ENCODE results near the gene ING4.
A peak's percentile ranks its signal among the peaks of the same experiment; 100 is the strongest.

The ING4 gene

GRCh38 chr12:6647083-6647604 is 15.8 kb downstream of the ING4 start, which contains the start of gene ACRBP:
ACRBP (minus strand) TSS chr12:6647432; CDS start chr12:6647366, 66 bp downstream.
- H3K27me3 ChIP-seq (ENCODE audit: control insufficient read depth, insufficient read depth, low read length), result peaks cover 9% of the 10 kb centered on the region; the same call in 1 of the 2 replicates
- H3K36me3 ChIP-seq (ENCODE audit: control insufficient read depth, insufficient read depth, low read length), result peaks cover 17% of the 10 kb centered on the region
- peaks cover 10% of the 10 kb centered on the region; the same call in 1 of the 2 replicates for H3K4me1 ChIP-seq (ENCODE audit: control insufficient read depth, insufficient read depth, low read length)
- H3K27ac ChIP-seq (ENCODE audit: low read depth, low read length), result no peak within 1 kb of the TSS
- peak within 1 kb of the TSS; percentile 63 for H3K9ac ChIP-seq (ENCODE audit: low read length)
- no peaks in the 10 kb centered on the region for H3K9me3 ChIP-seq (ENCODE audit: control insufficient read depth, insufficient read depth, low read depth, low read length)
- H3K4me3 ChIP-seq (ENCODE audit: low read depth, low read length), result peak within 1 kb of the TSS; percentile 95

- Histone ChIP-seq H3K9ac (ENCODE audit: low read length) (peak overlapping the region; percentile 63), H3K27ac (ENCODE audit: low read depth, low read length) (no peak overlapping the region), H3K27me3 (ENCODE audit: control insufficient read depth, insufficient read depth, low read length) (peaks cover 11% of the 10 kb centered on the region; the same call in 1 of the 2 replicates), H3K9me3 (ENCODE audit: control insufficient read depth, insufficient read depth, low read depth, low read length) (no peaks in the 10 kb centered on the region), H3K36me3 (ENCODE audit: control insufficient read depth, insufficient read depth, low read length) (peaks cover 15% of the 10 kb centered on the region), H3K4me3 (ENCODE audit: low read depth, low read length) (peak overlapping the region; percentile 95), H3K4me1 (ENCODE audit: control insufficient read depth, insufficient read depth, low read length) (peaks cover 10% of the 10 kb centered on the region; the same call in 1 of the 2 replicates)
Observed at GRCh38 chr12:6646276-6647082, 16.4 kb downstream of the ING4 start.

GRCh38 chr12:6644903-6645302 is 18.0 kb downstream of the ING4 start:
- Histone ChIP-seq H3K4me1 (ENCODE audit: control insufficient read depth, insufficient read depth, low read length) (peaks cover 10% of the 10 kb centered on the region; the same call in 1 of the 2 replicates), H3K9ac (ENCODE audit: low read length) (no peak overlapping the region), H3K27me3 (ENCODE audit: control insufficient read depth, insufficient read depth, low read length) (peaks cover 16% of the 10 kb centered on the region; the same call in 1 of the 2 replicates), H3K4me3 (ENCODE audit: low read depth, low read length) (no peak overlapping the region), H3K36me3 (ENCODE audit: control insufficient read depth, insufficient read depth, low read length) (no peaks in the 10 kb centered on the region), H3K9me3 (ENCODE audit: control insufficient read depth, insufficient read depth, low read depth, low read length) (no peaks in the 10 kb centered on the region), H3K27ac (ENCODE audit: low read depth, low read length) (no peak overlapping the region)

GRCh38 chr12:6644257-6644596 is 18.7 kb downstream of the ING4 start:
- H3K27ac ChIP-seq (ENCODE audit: low read depth, low read length), result no peak overlapping the region
- no peak overlapping the region for H3K9ac ChIP-seq (ENCODE audit: low read length)
- no peaks in the 10 kb centered on the region for H3K9me3 ChIP-seq (ENCODE audit: control insufficient read depth, insufficient read depth, low read depth, low read length)
- peaks cover 16% of the 10 kb centered on the region; the same call in 1 of the 2 replicates for H3K27me3 ChIP-seq (ENCODE audit: control insufficient read depth, insufficient read depth, low read length)
- peaks cover 10% of the 10 kb centered on the region; the same call in 1 of the 2 replicates for H3K4me1 ChIP-seq (ENCODE audit: control insufficient read depth, insufficient read depth, low read length)
- no peaks in the 10 kb centered on the region for H3K36me3 ChIP-seq (ENCODE audit: control insufficient read depth, insufficient read depth, low read length)
- no peak overlapping the region for H3K4me3 ChIP-seq (ENCODE audit: low read depth, low read length)

GRCh38 chr12:6643569-6644256 is 19.2 kb downstream of the ING4 start:
- H3K27ac ChIP-seq (ENCODE audit: low read depth, low read length), result no peak overlapping the region
- peaks cover 16% of the 10 kb centered on the region; the same call in 1 of the 2 replicates for H3K27me3 ChIP-seq (ENCODE audit: control insufficient read depth, insufficient read depth, low read length)
- no peak overlapping the region for H3K4me3 ChIP-seq (ENCODE audit: low read depth, low read length)
- no peaks in the 10 kb centered on the region for H3K9me3 ChIP-seq (ENCODE audit: control insufficient read depth, insufficient read depth, low read depth, low read length)
- H3K4me1 ChIP-seq (ENCODE audit: control insufficient read depth, insufficient read depth, low read length), result peaks cover 10% of the 10 kb centered on the region; the same call in 1 of the 2 replicates
- no peak overlapping the region for H3K9ac ChIP-seq (ENCODE audit: low read length)
- H3K36me3 ChIP-seq (ENCODE audit: control insufficient read depth, insufficient read depth, low read length), result no peaks in the 10 kb centered on the region

GRCh38 chr12:6641131-6641530 is 21.8 kb downstream of the ING4 start:
- Histone ChIP-seq H3K9ac (ENCODE audit: low read length) (no peak overlapping the region), H3K27ac (ENCODE audit: low read depth, low read length) (no peak overlapping the region), H3K9me3 (ENCODE audit: control insufficient read depth, insufficient read depth, low read depth, low read length) (no peaks in the 10 kb centered on the region), H3K4me3 (ENCODE audit: low read depth, low read length) (no peak overlapping the region), H3K27me3 (ENCODE audit: control insufficient read depth, insufficient read depth, low read length) (peaks cover 7% of the 10 kb centered on the region; the same call in 1 of the 2 replicates), H3K36me3 (ENCODE audit: control insufficient read depth, insufficient read depth, low read length) (no peaks in the 10 kb centered on the region), H3K4me1 (ENCODE audit: control insufficient read depth, insufficient read depth, low read length) (peaks cover 9% of the 10 kb centered on the region; the same call in 1 of the 2 replicates)

- no peaks in the 10 kb centered on the region for H3K36me3 ChIP-seq (ENCODE audit: control insufficient read depth, insufficient read depth, low read length)
- no peaks in the 10 kb centered on the region for H3K9me3 ChIP-seq (ENCODE audit: control insufficient read depth, insufficient read depth, low read depth, low read length)
- H3K9ac ChIP-seq (ENCODE audit: low read length), result no peak overlapping the region
- H3K4me3 ChIP-seq (ENCODE audit: low read depth, low read length), result no peak overlapping the region
- peaks cover 7% of the 10 kb centered on the region; the same call in 1 of the 2 replicates for H3K27me3 ChIP-seq (ENCODE audit: control insufficient read depth, insufficient read depth, low read length)
- no peak overlapping the region for H3K27ac ChIP-seq (ENCODE audit: low read depth, low read length)
- H3K4me1 ChIP-seq (ENCODE audit: control insufficient read depth, insufficient read depth, low read length), result peaks cover 15% of the 10 kb centered on the region; the same call in 1 of the 2 replicates
Observed at GRCh38 chr12:6640497-6640896, 22.4 kb downstream of the ING4 start.

- Histone ChIP-seq H3K4me1 (ENCODE audit: control insufficient read depth, insufficient read depth, low read length) (peaks cover 16% of the 10 kb centered on the region; the same call in 1 of the 2 replicates), H3K9me3 (ENCODE audit: control insufficient read depth, insufficient read depth, low read depth, low read length) (no peaks in the 10 kb centered on the region), H3K9ac (ENCODE audit: low read length) (no peak overlapping the region), H3K27ac (ENCODE audit: low read depth, low read length) (no peak overlapping the region), H3K27me3 (ENCODE audit: control insufficient read depth, insufficient read depth, low read length) (peaks cover 7% of the 10 kb centered on the region; the same call in 1 of the 2 replicates), H3K4me3 (ENCODE audit: low read depth, low read length) (no peak overlapping the region), H3K36me3 (ENCODE audit: control insufficient read depth, insufficient read depth, low read length) (no peaks in the 10 kb centered on the region)
Observed at GRCh38 chr12:6639151-6639801, 23.6 kb downstream of the ING4 start.

- peaks cover 16% of the 10 kb centered on the region; the same call in 1 of the 2 replicates for H3K4me1 ChIP-seq (ENCODE audit: control insufficient read depth, insufficient read depth, low read length)
- H3K4me3 ChIP-seq (ENCODE audit: low read depth, low read length), result no peak overlapping the region
- no peaks in the 10 kb centered on the region for H3K36me3 ChIP-seq (ENCODE audit: control insufficient read depth, insufficient read depth, low read length)
- no peak overlapping the region for H3K9ac ChIP-seq (ENCODE audit: low read length)
- H3K27me3 ChIP-seq (ENCODE audit: control insufficient read depth, insufficient read depth, low read length), result peaks cover 7% of the 10 kb centered on the region; the same call in 1 of the 2 replicates
- H3K9me3 ChIP-seq (ENCODE audit: control insufficient read depth, insufficient read depth, low read depth, low read length), result no peaks in the 10 kb centered on the region
- H3K27ac ChIP-seq (ENCODE audit: low read depth, low read length), result no peak overlapping the region
Observed at GRCh38 chr12:6638305-6638704, 24.6 kb downstream of the ING4 start.

- H3K4me1 ChIP-seq (ENCODE audit: control insufficient read depth, insufficient read depth, low read length), result peaks cover 27% of the 10 kb centered on the region; the same call in 1 of the 2 replicates
- no peak within 1 kb of the TSS for H3K27ac ChIP-seq (ENCODE audit: low read depth, low read length)
- H3K4me3 ChIP-seq (ENCODE audit: low read depth, low read length), result peak within 1 kb of the TSS; percentile 36; the same call in 1 of the 2 replicates
- no peak within 1 kb of the TSS for H3K9ac ChIP-seq (ENCODE audit: low read length)
- H3K36me3 ChIP-seq (ENCODE audit: control insufficient read depth, insufficient read depth, low read length), result no peaks in the 10 kb centered on the region
- H3K9me3 ChIP-seq (ENCODE audit: control insufficient read depth, insufficient read depth, low read depth, low read length), result no peaks in the 10 kb centered on the region
- 0 out of 2 replicates have a peak, but pooled peaks cover under 1% of the 10 kb centered on the region for H3K27me3 ChIP-seq (ENCODE audit: control insufficient read depth, insufficient read depth, low read length)
Observed at GRCh38 chr12:6635856-6636531, 26.9 kb downstream of the ING4 start, which contains the start of gene LPAR5. LPAR5 (minus strand) TSS chr12:6635959; CDS start chr12:6621248, 14,711 bp downstream.
